HuH-7.5 (cell line): ENCODE data around the gene CHIA.

Experiments
- DNase-seq: peaks from one replicate; pipeline ENCODE4 v3.0.0; 2011; ENCODE audit warnings: low spot score

Gene CHIA

GRCh38 chr1:111366256-111366655 is 75.6 kb downstream of the CHIA start:
- no peak for DNase-seq

- DNase-seq = no peak
These were observed 78.5 kb downstream of the CHIA start for GRCh38 chr1:111369177-111369576.

- DNase-seq = no peak
These were observed 79.0 kb downstream of the CHIA start for GRCh38 chr1:111369645-111370044.
